Activated CD8-positive, alpha-beta memory T cell treated with anti-CD3 and anti-CD28 coated beads for 24 hours (primary cell): ENCODE results near the gene GRIP2.

Experiments
- DNase-seq: peaks from one replicate; pipeline ENCODE4 v3.0.0-alpha.2; 2020

The GRIP2 gene

DNA sequence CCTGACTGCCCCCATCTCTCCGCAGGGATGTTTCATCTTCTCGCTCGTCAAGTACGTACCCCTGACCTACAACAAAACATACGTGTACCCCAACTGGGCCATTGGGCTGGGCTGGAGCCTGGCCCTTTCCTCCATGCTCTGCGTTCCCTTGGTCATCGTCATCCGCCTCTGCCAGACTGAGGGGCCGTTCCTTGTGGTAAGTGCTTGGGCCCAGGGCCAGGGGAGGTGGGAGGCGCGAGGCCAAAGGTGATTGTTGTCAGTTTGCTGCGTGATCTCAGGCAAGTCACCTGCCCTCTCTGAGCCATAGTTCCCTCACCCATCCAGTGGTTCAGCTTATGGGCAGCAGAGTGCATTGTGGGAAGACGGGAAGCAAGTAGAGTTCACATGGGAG lies 58.5 kb downstream of the GRIP2 start:
- DNase-seq: no peak

DNA sequence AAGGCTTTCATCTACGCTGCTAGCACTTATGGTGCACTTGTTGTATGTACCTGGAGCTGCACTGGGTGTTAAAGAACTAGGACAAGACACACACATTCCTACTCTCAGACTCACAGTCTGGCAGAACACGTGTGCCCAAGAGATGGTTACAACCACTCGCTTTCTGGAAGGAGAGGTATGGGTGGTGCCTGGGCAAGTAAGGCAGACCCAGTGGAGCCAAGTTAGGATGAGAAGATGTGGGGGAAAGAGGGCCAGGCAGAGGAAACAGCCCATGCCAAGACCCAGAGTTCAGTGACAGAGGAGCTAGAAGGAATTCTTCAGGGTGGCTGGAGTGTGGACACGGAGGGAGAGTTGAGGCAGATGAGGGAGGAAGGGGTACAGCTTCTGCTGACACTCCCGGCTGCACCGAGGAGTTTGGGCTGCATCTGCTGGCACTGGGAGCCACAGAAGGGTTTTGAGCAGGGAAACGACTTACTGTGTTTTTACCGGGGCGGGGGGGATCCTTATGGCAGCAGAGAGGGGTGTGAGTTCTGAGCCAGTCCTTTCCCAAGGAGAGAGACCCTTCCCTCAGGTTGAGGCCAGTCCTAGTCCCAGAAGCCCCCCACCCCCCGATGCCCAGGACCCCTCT lies 59.0 kb downstream of the GRIP2 start:
- no peak for DNase-seq

DNA sequence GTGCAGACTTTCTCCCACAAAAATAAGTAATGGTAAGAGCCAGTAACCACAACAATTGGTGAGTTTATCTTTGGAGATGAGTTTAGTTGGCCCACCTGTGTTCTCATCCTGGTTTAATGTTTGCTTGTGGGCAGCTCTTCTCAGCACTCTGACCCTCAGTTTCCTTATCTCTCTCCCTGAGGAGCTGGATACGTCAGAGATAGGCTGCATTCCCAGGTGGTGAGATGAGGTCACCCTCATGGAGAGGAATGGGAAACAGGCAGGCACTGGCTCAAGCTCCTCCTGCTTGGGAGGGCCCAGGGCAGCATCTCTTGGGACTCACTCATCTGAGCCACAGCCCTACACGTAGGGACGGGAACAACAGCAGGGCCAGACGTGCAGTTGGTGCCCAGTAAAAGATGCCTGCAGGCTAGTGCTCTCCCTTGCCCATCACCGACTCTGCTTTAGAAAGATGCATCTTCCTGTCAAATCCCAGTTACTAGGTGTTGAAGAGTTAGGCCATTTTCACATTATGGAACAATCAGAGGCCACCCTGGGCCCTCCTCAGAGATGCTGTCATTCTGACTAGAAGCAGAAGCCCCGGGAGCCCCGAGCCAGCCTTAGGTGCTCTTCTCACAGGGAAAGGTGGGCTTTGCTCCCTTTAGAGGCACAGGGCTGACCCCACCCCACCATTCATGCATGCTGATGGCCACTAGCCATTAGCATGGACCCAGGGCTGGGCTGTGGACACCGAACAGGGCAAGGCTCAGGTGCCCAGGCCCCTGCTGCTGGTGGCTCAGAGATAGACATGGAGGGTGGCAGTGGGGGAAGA lies 59.7 kb downstream of the GRIP2 start:
- no peak for DNase-seq

DNA sequence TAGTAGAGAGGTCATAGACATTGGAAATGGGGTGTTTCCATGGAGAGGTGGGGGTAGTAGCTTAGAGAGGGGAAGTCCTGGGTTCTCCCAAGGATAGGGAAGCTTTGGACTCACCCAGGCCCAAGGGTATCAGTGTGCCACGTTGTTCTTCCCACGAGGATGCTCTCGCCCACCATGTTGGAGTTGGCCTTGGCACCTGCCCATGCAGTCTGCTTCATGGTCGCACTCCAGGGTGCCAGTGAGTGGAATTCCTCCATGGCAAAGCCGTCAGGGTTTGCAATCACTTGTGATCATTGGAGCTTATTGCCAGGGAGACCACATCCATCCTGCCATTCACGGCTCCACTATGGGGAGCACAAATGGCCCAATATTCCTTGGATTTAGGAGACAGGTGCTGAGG lies 60.6 kb downstream of the GRIP2 start:
- no peak for DNase-seq

DNA sequence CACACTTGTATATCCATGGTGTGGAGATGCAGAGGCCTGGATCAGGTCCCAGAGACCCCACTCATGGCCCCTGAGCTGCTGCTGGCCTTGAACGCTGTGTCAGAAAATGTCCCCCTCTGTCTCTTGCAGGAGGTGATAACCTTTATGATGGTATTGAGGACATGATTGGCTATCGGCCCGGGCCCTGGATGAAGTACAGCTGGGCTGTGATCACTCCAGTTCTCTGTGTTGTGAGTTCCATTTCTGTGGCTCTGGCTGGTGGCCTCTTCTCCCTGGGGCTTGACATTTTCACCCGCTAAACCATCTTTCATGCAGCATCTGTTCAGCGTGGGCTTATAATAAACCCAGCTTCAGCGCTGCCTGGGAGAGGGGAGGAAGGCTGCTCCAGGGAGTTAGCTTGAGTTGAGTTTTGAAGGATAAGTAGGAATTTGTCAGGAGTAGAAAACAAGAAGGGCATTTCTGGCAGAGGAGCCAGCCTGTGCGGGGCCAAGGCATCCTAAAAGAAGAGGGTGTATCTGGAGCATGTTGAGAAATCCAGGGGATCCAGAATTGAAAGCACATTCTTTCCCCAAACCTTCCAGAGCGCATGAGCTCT lies 61.1 kb downstream of the GRIP2 start:
- no peak for DNase-seq

DNA sequence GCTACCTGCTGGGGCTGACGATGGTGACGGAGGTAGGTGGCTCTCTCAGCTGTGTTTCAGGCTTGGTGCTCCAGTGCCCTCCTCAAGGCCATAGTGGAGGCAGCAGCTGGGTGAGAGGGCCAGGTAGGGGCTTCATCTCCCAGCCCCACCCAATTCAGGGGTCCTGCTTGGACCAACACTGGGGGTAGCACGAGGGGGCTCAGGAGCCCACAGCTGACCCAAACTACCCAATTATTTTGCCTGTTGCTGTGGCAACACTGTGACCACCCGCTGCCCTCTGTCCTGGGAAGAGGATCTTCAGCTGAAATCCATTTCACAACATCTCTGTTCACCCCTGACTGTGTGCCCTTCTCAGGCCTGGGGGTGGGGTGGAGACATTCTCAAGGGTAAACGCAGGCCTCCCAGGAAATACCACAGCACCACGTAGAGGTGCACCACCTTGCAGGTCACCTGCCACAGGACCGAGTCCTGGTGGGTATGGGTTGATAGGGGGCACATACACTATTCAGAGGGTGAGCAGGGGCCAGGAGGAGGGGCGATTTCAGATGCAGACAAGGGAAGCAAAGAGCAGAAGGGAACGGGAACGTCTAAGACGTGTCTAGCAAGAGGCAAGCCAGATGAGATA lies 62.7 kb downstream of the GRIP2 start:
- DNase-seq: no peak

DNA sequence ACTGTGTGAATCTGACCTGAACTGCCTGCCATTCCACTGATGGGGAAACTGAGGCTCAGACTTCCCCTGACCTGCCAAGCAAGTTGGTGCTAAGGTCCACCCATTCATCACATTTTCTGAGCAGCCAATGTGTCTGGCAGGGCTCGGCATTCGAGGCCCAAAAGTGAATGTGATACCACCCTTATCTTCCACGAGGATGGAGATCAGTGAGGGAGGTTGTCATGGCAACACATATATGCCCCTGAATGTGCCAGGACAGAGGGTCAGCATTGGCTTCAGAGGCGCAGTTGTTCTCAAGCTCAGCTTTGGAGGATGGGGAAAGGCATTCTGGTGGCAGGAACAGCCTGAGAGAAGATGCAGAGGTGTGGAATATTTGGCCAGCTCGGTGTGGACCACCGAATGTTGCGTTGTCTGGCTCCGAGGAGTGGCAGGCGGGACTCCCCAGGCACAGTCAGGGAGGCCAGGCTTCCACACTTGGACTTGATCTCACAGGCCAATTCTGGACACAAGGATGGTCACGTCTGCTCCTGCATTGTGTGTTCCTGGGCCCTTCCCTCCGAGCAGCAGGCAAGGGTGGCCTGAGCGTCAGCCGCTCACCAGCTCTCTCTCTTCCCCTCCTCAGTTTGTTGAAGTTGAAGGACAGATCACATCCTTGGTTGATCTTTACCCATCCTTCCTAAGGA lies 63.4 kb downstream of the GRIP2 start:
- DNase-seq: no peak

DNA sequence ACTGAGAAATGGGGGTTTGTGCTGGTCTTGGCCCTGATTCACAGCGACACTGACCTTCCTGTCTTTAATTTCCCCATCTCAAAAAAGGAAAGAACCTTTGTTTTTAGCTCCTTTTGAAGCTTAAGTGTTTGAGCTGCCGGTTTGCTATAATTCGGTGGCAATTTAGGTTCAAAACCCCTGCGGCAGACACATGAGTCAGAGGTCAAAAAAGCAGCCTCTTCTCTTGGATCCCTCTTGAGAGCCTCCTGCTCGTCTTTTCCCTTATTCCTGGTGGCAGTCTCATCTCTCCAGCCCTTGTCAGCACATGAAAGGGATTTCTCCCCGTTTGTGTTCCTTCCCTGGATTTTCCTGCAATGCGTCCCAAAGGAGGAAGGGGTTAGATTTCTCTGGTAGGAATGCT lies 64.5 kb downstream of the GRIP2 start:
- no peak for DNase-seq

DNA sequence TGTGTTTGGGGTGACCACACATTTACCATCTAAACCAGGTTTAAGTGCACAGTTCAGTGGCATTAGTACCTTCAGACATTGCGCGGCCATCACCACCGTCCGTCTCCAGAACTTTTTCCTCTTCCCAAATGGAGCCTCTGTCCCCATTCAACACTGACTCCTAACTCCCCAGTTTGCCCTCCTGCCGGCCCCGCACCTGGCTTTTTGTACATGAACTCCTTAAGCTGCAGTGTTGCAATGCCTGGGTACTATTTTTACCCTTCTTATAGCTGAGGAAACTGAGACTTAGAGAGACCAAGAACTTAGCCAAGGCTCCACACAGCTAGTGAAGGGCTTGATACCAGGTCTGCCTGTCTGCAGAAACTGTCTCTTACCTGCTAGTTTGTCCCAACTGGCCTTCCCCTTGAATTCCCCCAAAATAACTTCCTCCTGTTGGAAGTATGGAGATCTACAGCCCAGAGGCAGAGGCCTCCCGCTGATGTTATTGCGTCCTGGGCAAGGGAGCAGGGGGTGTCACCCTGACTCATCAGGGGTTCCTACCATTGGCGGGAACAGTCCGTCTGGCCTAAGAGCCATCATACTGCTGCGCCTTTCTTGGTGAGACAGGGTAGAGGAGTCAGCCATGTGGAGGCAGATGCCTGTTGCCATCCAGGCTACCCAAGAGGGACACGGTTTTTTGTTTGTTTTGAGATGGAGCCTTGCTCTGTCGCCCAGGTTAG lies 65.6 kb downstream of the GRIP2 start:
- DNase-seq: no peak

DNA sequence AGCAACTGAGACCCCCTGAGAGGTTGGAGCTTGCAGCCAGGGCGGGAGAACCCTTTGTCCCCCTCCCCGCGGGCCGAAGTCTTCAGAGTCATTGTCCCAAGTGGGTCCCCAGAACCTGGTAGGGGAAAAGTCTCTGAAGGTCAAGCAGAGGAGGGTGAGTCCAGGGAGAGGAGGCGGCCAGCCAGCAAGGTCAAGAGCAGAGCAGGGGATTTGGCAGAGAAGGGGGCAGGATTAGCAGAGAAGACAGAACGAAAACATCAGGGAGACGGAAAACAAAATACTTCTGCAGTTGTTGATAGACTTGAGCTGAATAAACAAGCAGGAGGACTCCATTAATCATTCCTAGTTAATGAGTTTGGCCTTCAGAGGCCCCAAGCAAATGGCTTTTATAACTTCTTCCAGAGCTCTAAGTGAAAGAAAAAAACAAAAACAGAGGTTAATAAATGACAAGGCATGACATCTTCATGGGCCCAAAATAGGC lies 66.7 kb downstream of the GRIP2 start:
- no peak for DNase-seq

DNA sequence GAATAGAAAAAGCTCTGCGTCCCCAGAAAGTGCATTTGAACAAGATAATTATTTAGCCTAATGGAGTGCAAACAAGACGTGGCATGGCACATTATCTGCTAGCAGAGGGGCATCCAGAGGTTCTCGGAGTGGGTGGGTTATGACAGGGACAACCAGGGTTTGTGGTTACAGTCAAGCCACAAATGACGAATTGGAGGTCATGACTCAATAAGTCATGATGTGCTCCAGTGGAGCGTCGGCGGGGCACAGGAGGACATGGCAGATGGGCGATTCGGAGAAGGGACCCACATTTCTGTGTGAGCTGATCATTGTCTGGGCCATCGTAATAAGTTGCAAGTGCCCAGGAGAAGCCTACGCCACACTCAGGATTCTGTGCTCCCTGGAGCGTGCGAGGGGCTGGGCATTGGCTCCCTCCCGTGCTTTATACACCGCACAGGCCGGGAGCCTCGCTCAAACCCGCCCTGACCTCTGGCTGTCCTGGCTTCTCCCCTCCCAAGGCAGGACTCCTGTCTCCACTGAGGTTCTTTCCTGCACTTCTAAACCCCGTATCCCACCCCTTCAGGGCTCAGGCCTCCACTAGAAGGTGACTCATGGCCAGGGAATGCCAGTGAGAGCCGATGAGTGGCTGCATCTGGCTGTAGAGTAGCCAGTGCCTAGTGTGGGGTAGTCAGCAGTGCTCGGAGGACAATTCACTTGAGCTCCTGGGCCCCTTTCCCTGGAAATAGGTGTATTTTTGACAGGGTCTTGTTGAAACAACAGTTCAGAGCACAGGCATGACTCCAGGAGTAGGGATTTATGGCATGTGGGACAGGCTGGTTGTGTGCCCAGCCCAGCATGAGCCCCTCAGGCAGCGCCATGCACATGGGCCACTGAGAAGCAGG lies 67.4 kb downstream of the GRIP2 start:
- DNase-seq: no peak

DNA sequence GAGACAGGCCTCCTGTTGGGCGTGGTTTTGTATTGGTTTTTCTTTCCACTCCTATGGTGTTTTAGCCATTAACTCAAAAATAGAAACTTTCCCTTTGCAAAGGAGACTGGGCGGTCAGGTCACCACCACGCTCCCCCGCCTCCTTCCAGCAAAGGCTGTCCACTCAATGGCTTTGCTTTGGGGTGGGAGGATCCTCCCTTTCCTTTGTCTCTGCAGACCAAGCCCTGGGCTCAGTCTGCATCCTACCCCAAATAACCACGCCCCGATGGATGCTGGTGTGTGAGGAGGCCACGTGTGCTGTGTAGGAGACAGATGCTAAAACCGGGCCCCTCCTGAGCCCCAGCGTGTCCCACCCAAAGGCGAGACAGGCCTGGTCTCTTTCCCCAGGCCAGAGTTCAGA lies 68.5 kb downstream of the GRIP2 start:
- DNase-seq: no peak

DNA sequence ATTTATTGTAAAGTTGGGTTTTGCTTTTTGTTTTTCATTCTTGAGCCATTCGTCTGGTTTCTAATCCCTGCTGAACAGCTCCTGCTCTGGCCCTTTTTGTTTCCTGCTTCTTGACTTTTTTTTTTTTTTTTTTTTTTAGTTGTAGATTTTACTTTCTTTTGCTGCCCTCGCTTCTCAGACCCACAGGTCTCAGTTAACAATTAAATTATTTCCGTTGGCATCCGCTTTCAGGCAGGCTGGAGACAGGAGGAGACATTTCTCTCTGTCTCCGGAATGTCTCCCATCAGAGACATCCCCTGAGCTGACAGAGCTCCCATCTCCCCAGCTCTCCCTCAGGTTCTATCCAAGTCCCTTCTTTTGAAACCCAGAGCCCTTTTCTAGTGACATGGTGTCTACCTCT lies 69.1 kb downstream of the GRIP2 start:
- no peak for DNase-seq

DNA sequence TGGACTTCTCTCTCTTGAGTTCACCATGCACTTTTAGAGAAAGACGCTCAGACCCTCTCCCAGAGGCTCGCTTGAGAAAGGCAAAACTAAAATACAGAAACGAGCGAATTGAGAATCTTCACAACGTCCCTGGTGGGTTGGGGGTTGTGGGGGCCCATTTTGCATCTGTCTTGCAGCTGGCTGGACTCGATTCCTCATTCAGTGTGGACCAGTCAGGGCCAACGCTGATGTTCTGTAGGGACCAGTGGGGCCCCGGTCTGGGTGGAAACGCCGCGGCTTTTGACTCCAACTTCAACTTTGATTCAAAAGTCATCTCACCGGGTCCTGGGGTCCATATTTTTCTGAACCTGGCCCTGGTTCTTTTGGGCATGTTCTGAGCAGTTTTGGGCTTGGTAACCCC lies 69.7 kb downstream of the GRIP2 start:
- no peak for DNase-seq

DNA sequence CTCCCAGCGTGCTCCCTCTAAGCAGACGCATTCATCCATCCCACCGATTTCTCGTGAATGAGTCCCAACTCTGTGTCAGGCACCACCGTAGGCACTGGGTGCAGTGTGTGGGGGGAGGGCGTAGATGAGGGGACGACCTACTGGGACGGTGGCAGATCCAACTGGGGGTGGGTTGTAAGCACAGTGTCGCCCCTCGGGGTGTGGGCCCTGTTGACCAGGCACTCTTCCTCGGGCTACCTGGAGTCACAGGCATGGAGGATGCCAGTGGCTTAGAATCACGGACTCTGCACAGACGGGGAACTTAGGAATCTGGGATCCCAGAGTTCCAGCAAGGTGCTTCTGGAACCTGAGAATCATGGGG lies 71.5 kb downstream of the GRIP2 start:
- DNase-seq: no peak

DNA sequence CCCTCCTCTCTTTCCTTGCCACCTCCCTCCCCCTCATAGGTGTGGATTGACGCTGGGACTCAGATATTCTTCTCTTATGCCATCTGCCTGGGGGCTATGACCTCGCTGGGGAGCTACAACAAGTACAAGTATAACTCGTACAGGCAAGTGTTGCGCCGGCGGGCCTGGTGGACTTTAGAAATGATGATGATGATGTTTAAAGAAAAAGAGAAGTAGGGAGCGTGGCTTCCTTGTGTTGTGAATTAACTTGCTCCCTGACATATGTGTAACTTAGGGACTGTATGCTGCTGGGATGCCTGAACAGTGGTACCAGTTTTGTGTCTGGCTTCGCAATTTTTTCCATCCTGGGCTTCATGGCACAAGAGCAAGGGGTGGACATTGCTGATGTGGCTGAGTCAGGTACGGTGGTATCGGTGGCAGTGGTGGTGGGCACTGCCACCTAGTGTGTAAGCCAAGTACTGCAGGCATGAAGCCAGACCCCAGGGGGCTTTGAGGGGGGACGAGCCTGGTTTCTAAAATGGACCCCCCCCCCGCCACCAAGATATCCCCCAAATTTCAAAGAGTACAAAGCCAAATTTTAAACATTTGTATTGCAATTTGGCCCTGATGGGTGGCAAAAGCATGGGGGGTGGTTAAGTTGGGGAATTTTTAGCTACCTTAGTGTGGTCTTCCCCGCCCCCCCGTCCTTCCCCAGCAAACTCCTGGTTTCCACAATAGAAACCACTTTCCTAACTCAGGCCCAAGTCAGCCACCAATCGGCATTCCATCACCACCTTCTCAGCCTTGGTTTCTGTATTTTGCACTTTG lies 72.1 kb downstream of the GRIP2 start:
- DNase-seq: peak; percentile 81

DNA sequence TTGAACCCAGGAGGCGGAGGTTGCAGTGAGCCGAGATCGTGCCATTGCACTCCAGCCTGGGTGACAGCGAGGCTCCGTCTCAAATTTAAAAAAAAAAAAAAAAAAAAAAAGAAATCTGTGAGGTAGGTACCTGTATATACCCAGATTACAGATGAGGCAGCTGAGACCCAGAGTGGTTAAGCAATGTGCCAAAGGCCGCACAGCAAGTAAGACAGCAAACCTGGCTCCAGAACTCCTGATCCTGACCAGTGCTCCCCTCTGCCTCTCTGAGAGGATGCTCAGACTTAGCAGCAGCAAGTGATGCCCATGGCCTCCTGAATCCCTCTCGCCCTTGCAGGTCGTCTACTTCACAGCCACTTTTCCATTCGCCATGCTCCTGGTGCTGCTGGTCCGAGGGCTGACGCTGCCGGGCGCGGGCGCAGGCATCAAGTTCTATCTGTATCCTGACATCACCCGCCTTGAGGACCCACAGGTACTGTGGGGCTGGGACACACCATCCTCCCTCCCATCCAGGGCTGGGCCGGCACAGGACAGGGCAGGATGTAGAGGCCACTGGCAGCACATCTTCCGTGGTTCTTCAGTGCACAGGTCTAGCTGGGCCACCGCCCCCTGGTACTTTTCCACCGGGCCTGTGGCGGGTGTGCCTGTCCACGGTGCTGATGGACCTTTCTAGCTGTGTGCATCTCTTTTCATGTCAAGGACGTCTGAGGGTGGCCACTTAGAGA lies 73.8 kb downstream of the GRIP2 start:
- no peak for DNase-seq

DNA sequence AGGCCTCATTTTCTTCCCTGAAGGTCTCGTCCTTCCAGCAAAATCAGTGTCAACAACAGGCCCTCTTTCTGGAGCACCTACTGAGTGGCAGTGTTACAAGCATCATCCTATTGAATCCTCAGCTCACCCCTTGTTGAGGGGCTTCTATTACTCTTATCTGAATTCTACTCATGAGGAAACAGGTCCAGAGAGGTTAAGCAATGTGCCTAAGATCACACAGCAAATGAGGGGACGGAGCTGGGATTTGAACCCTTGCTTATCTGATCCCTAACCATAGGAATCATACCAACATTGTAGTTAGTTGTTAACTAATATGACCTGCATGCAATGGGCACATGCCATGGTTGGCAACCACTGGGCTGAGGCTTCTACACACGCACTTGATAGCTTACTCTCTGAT lies 74.7 kb downstream of the GRIP2 start:
- no peak for DNase-seq

DNA sequence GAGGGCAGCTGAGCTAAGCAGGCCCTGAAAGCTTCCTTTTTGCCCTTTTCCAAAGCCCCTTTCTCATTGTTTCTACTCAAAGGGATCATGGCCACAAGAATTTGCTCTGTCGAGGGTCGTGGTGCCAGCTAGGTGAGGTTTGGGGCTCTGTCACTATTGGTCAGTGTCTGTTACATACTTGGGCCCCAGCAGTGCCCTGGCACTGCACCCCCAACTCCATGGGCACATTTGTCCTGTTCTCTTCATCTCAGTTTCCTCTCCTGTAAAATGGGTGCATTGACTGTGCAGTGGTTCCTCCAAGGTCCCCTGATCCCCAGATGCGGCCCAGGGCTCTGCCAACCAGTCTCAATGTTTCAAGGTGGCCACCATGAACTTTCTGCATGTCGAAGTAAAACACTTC lies 75.6 kb downstream of the GRIP2 start:
- no peak for DNase-seq

DNA sequence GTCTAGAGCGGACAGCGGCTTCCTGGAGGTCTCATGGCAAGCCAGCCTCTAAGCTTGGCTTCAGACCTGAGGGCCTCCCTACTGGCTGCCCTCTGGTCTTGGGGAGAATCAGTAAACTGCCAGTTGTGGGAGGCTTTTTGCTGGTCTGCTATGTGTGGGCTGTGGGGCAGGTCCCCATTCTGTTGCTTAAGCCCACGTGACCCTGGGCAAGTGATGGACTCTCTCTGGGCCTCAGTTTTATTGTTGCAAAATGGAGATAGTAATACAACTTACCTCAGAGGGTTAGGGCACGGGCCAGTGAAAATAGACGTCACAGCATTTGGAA lies 76.0 kb downstream of the GRIP2 start:
- DNase-seq: no peak
